Parathyroid adenoma (tissue), 2 donors: Measurements from ENCODE around the gene SLC2A6.

ENCODE experiments used
- H2AFZ ChIP-seq: fragments of 300-600 bp; sonication (generic); one replicate; pipeline ENCODE4 v1.7.0; 2017; ENCODE audit warnings: antibody characterized with exemption, mild to moderate bottlenecking
- H3K27ac ChIP-seq: fragments of 300-600 bp; sonication (generic); one replicate; pipeline ENCODE4 v1.7.0; 2017
- H3K27me3 ChIP-seq: fragments of 300-600 bp; sonication (generic); one replicate; pipeline ENCODE4 v1.7.0; 2017; ENCODE audit warnings: low read length; ENCODE audit not compliant: control insufficient read depth, insufficient read depth
- H3K36me3 ChIP-seq: fragments of 300-600 bp; sonication (generic); one replicate; pipeline ENCODE4 v1.7.0; 2017; ENCODE audit warnings: low read length; ENCODE audit not compliant: control insufficient read depth, insufficient read depth
- H3K4me1 ChIP-seq: fragments of 300-600 bp; sonication (generic); one replicate; pipeline ENCODE4 v1.7.0; 2017; ENCODE audit warnings: control low read depth
- H3K4me2 ChIP-seq: fragments of 300-600 bp; sonication (generic); one replicate; pipeline ENCODE4 v1.7.0; 2017; ENCODE audit warnings: low read length
- H3K4me3 ChIP-seq: fragments of 300-600 bp; sonication (generic); one replicate; pipeline ENCODE4 v1.7.0; 2017; ENCODE audit warnings: low read depth, low read length
- H3K79me2 ChIP-seq: fragments of 300-600 bp; sonication (generic); one replicate; pipeline ENCODE4 v1.7.0; 2017; ENCODE audit warnings: control low read depth
- H3K9ac ChIP-seq: fragments of 300-600 bp; sonication (generic); one replicate; pipeline ENCODE4 v1.7.0; 2017; ENCODE audit warnings: mild to moderate bottlenecking
- H3K9me3 ChIP-seq: fragments of 300-600 bp; sonication (generic); one replicate; pipeline ENCODE4 v1.7.0; 2017; ENCODE audit warnings: low read length; ENCODE audit not compliant: control insufficient read depth
- TF ChIP-seq, protein P1 (sequence below): fragments of 300-600 bp; sonication (generic); IDR thresholded peaks from one replicate; pipeline ENCODE4 v1.7.0; 2017; ENCODE audit warnings: antibody characterized with exemption, mild to moderate bottlenecking
- donor health status: primary hyperparathyroidism.

Gene SLC2A6

DNA sequence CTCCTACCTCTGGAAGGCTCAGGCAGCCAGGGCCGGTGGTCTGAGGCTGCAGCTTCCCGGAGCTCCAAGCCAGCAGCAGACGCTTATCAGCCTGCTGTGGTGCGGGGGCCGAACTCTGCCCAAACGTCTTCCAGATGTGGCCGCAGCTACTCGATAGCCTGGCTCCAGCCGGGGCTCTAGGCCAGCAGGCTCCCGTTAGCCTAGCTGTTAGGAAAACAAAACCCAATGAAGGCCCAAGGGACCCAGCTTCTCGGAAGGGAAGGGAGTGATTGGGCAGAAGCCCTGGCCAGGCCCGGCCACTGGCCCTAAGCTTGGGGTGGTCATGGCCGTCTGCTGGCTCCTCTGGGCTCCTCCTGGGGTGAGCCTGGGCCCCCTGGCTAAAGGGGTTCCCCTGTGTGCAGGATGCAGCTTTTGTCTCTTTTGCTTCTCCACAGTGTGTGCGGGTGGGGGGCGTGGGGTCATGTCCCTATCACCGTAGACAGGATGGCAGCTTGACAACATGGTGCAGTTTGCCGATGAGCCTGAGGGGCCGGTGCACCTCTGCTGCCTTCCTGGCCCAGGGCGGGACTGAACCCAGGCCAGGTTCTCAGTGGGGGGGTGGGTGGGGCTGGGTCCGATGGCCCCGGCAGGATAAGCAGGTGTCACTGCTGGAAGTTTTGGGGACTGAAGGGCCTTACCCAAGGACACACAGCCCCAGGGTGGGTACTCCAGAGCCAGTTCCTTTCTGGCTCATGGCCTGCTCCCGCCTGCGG lies 27.2 kb upstream of the SLC2A6 start:
- H3K27ac ChIP-seq = no peak overlapping the region
- H3K4me3 ChIP-seq = no peak overlapping the region
- H2AFZ ChIP-seq = no peak overlapping the region
- H3K4me1 ChIP-seq = no peaks in the 10 kb centered on the region
- no peaks in the 10 kb centered on the region for H3K9me3 ChIP-seq
- TF ChIP-seq, protein P1, sequence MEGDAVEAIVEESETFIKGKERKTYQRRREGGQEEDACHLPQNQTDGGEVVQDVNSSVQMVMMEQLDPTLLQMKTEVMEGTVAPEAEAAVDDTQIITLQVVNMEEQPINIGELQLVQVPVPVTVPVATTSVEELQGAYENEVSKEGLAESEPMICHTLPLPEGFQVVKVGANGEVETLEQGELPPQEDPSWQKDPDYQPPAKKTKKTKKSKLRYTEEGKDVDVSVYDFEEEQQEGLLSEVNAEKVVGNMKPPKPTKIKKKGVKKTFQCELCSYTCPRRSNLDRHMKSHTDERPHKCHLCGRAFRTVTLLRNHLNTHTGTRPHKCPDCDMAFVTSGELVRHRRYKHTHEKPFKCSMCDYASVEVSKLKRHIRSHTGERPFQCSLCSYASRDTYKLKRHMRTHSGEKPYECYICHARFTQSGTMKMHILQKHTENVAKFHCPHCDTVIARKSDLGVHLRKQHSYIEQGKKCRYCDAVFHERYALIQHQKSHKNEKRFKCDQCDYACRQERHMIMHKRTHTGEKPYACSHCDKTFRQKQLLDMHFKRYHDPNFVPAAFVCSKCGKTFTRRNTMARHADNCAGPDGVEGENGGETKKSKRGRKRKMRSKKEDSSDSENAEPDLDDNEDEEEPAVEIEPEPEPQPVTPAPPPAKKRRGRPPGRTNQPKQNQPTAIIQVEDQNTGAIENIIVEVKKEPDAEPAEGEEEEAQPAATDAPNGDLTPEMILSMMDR = no peak
- no peak overlapping the region for H3K9ac ChIP-seq
- no peaks in the 10 kb centered on the region for H3K36me3 ChIP-seq
- H3K79me2 ChIP-seq = no peaks in the 10 kb centered on the region
- no peaks in the 10 kb centered on the region for H3K27me3 ChIP-seq
- H3K4me2 ChIP-seq = no peak overlapping the region

DNA sequence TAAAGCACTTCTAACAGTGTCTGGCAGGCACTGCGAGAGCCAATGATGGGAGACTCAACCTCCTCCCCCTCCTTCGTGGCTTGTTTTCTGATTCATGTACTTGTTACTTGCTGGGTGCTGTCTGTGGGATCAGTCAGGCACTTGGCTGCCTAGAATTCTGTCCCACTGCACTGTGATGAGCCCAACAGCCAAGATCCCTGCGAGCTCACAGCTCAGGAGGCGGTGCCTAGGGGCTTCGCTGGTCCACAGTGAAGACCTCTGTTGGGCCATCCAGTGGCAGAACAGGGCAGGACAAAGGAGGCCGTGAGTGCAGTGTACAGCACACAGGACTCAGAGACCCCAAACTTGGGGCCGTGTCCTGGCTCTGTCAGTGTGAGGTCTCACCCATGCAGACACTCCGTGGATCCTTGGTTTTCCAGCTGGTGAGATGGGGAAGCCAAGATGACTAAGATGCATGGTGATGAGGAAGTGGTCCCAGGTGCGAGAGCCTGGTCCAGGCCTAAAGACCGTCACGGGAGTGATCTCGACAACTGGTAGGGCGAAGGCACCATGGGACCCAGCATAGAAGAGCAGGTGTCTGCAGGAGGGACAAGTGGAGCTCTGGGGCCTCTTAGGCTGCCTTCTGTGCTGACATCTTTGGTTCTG lies 26.4 kb upstream of the SLC2A6 start:
- Histone ChIP-seq H3K4me3 (no peak overlapping the region), H3K36me3 (no peaks in the 10 kb centered on the region), H3K27me3 (no peaks in the 10 kb centered on the region), H3K4me2 (no peak overlapping the region), H3K4me1 (no peaks in the 10 kb centered on the region), H3K9ac (no peak overlapping the region), H3K9me3 (no peaks in the 10 kb centered on the region), H3K79me2 (no peaks in the 10 kb centered on the region), H3K27ac (no peak overlapping the region), H2AFZ (no peak overlapping the region)
- TF ChIP-seq, protein P1 = no peak

DNA sequence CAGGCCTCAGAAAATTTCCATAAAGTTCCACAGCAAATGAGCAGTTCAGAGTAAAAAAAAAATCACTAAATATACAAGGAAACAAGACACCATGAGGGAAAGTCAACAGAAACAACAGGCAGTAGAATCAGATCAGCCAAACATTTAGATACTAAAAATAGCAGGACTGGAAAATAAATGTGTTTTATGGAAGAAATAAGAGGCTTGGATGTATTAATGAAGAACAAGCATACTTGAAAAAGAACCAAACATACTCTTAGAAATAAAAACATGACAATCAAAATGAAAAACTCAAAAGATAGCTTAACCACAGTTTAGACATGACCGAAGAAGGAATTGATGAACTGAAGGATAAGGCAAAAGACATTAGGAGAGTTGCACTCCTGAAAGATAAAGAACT lies 23.2 kb upstream of the SLC2A6 start:
- H3K9me3 ChIP-seq = no peaks in the 10 kb centered on the region
- no peaks in the 10 kb centered on the region for H3K79me2 ChIP-seq
- H3K27ac ChIP-seq = no peak overlapping the region
- H3K4me1 ChIP-seq = no peaks in the 10 kb centered on the region
- H3K4me2 ChIP-seq = no peak overlapping the region
- no peaks in the 10 kb centered on the region for H3K27me3 ChIP-seq
- H3K9ac ChIP-seq = no peak overlapping the region
- TF ChIP-seq, protein P1 = no peak
- no peaks in the 10 kb centered on the region for H3K36me3 ChIP-seq
- no peak overlapping the region for H3K4me3 ChIP-seq
- H2AFZ ChIP-seq = no peak overlapping the region

DNA sequence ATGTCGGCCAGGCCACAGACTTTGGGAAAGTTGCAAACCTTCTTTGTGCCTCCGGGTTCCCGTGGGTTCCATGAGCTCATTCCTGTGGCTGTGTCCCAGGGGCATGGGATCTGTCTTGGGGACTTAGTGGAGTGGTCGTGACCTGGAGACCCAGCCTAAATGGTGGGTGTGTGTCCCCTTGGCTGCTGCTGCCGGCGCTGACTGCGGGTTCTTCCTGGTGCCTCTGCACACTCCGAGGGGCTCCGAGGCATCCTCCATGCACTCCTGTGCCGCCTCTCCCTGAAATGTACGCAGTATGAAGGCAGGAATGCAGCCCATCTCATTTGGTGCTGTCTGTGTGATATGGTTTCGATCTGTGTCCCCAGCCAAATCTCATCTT lies 21.0 kb upstream of the SLC2A6 start:
- Histone ChIP-seq H3K9ac (no peak overlapping the region), H3K4me3 (no peak overlapping the region), H3K79me2 (no peaks in the 10 kb centered on the region), H3K9me3 (no peaks in the 10 kb centered on the region), H3K27me3 (no peaks in the 10 kb centered on the region), H3K4me2 (no peak overlapping the region), H3K36me3 (no peaks in the 10 kb centered on the region), H2AFZ (no peak overlapping the region), H3K27ac (no peak overlapping the region), H3K4me1 (no peaks in the 10 kb centered on the region)
- TF ChIP-seq, protein P1 = no peak
